ENCODE data around the gene AIRE.

DNA sequence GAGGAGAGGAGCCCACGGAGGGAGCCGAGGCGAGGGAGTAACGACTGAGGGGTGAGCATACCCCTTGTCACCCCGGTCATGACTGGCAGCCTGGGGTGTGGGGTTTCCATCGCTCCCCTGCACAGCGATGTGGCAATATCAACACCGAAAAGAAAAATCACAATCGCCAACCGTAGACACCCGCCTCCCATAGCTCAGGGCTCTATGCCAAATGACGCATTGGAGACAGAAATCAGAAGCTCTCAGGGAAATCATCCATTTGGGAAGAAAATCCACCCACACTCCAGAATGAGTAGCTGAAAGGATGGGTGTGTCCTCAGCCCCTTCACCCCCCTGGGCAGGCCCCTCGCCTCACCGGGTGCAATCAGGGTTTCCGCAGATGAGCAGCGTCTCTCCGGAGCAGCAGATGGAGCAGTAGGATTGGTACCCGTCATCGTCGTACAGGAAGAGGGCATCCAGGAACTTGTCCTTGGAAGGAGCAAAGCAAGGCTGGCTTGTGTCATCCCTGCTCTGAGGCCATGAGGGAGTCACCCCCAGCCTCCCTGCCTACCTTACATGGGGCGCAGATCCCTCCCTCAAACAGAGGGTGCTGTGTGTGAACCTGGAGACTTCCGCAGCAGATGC, 26.5 kb upstream of the AIRE start:
- TF ChIP-seq, protein P1, sequence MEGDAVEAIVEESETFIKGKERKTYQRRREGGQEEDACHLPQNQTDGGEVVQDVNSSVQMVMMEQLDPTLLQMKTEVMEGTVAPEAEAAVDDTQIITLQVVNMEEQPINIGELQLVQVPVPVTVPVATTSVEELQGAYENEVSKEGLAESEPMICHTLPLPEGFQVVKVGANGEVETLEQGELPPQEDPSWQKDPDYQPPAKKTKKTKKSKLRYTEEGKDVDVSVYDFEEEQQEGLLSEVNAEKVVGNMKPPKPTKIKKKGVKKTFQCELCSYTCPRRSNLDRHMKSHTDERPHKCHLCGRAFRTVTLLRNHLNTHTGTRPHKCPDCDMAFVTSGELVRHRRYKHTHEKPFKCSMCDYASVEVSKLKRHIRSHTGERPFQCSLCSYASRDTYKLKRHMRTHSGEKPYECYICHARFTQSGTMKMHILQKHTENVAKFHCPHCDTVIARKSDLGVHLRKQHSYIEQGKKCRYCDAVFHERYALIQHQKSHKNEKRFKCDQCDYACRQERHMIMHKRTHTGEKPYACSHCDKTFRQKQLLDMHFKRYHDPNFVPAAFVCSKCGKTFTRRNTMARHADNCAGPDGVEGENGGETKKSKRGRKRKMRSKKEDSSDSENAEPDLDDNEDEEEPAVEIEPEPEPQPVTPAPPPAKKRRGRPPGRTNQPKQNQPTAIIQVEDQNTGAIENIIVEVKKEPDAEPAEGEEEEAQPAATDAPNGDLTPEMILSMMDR (IDR thresholded peaks at IDR 0.05; ENCODE audit: insufficient read depth, low read length, poor library complexity, severe bottlenecking): no peak
- no peak for TF ChIP-seq EZH2phosphoT487 (conservative IDR thresholded peaks at IDR 0.05; ENCODE audit: low read length)

Measured in SU-DHL-6 (cell line).